GM18517 (cell line): Measurements from ENCODE around the gene TTL.

Experiments
- ATAC-seq: cut with Tn5 transposase; IDR thresholded peaks from one replicate; pipeline ENCODE4 v1.9.1; 2021; ENCODE audit warnings: mild to moderate bottlenecking, moderate library complexity; ENCODE audit not compliant: unreplicated experiment

TTL gene

GRCh38 chr2:112580084-112580483 lies 98.1 kb downstream of the TTL start:
- no peak for ATAC-seq

GRCh38 chr2:112582314-112582746 lies 100.4 kb downstream of the TTL start:
- no peak for ATAC-seq

GRCh38 chr2:112583497-112584133 lies 101.7 kb downstream of the TTL start:
- no peak for ATAC-seq

- peak; percentile 90 for ATAC-seq
Observed at GRCh38 chr2:112584134-112584890, 102.4 kb downstream of the TTL start, which contains the start of gene CHCHD5. CHCHD5 (plus strand) TSS chr2:112584609; CDS start chr2:112584648, 39 bp downstream.

GRCh38 chr2:112584891-112585250 lies 102.9 kb downstream of the TTL start:
- no peak for ATAC-seq

GRCh38 chr2:112585400-112585799 lies 103.4 kb downstream of the TTL start:
- no peak for ATAC-seq

- ATAC-seq, result no peak
Observed at GRCh38 chr2:112585873-112586464, 104.0 kb downstream of the TTL start.

GRCh38 chr2:112588611-112589045 lies 106.7 kb downstream of the TTL start:
- no peak for ATAC-seq
